Colon (tissue), 2 donors: Measurements from ENCODE around the gene ZNF830.
"Not testable (repeated sequence)": the region's sequence is repeated elsewhere in the genome, so short reads cannot be mapped to it uniquely, and the experiment has no call there.

Experiments
- FAIRE-seq: peaks from 2 replicates; lab custom pipeline; 2012; peaks lifted over from hg19 to GRCh38; lab: Jason Lieb, UNC
- donor health status: control.
- donor health status: control.

The ZNF830 gene

GRCh38 chr17:34961093-34961911, at the start of gene ZNF830, which contains the start of gene CCT6B:
TSS of gene ZNF830 (plus strand) at chr17:34961540. CDS start at chr17:34961567, 27 bp downstream.
TSS of gene CCT6B (minus strand) at chr17:34961460. CDS start at chr17:34961393, 67 bp downstream.
- no peak for FAIRE-seq

- no peak for FAIRE-seq
Measured at GRCh38 chr17:34913001-34913400, 48.3 kb upstream of the ZNF830 start.

- no peak for FAIRE-seq
Measured at GRCh38 chr17:34916120-34916519, 45.2 kb upstream of the ZNF830 start.

- no peak for FAIRE-seq
Measured at GRCh38 chr17:34917381-34917780, 44.0 kb upstream of the ZNF830 start.

GRCh38 chr17:34920676-34921075, 40.7 kb upstream of the ZNF830 start:
- FAIRE-seq: no peak

- no peak for FAIRE-seq
Measured at GRCh38 chr17:34926661-34927060, 34.7 kb upstream of the ZNF830 start.

GRCh38 chr17:34930283-34930682, 31.1 kb upstream of the ZNF830 start:
- FAIRE-seq: no peak

GRCh38 chr17:34950780-34951179, 10.6 kb upstream of the ZNF830 start:
- FAIRE-seq: not testable (repeated sequence)

GRCh38 chr17:34958438-34958837, 2.9 kb upstream of the ZNF830 start:
- FAIRE-seq: no peak

- no peak for FAIRE-seq
Measured at GRCh38 chr17:34974179-34974578, 12.8 kb downstream of the ZNF830 start.

- FAIRE-seq: no peak
Measured at GRCh38 chr17:34974794-34975785, 13.8 kb downstream of the ZNF830 start.

- FAIRE-seq: no peak
Measured at GRCh38 chr17:34979153-34979552, 17.8 kb downstream of the ZNF830 start.

- no peak for FAIRE-seq
Measured at GRCh38 chr17:34979650-34980352, 18.5 kb downstream of the ZNF830 start.

GRCh38 chr17:34980353-34980680, 19.0 kb downstream of the ZNF830 start, which contains the start of gene LIG3:
TSS of gene LIG3 (plus strand) at chr17:34980512. CDS start at chr17:34983006, 2,494 bp downstream.
- no peak for FAIRE-seq

GRCh38 chr17:34980681-34981537, 19.6 kb downstream of the ZNF830 start:
- FAIRE-seq: no peak

GRCh38 chr17:34981538-34982241, 20.4 kb downstream of the ZNF830 start:
- no peak for FAIRE-seq

GRCh38 chr17:34987232-34987631, 25.9 kb downstream of the ZNF830 start:
- no peak for FAIRE-seq

- no peak for FAIRE-seq
Measured at GRCh38 chr17:34988644-34989043, 27.3 kb downstream of the ZNF830 start.

GRCh38 chr17:34989473-34989872, 28.1 kb downstream of the ZNF830 start:
- FAIRE-seq: no peak

GRCh38 chr17:34990921-34991365, 29.6 kb downstream of the ZNF830 start:
- FAIRE-seq: no peak
